HL-60 (cell line): ENCODE measurements around the gene TMLHE.

Experiments used
- CTCF ChIP-seq: IDR thresholded peaks from one replicate; pipeline ENCODE4 v1.5.1; 2011; ENCODE audit warnings: low read length, control low read depth, inconsistent platforms; ENCODE audit not compliant: insufficient read depth
- GABPA ChIP-seq: IDR thresholded peaks from 2 replicates; pipeline ENCODE4 v1.6.1; 2012; ENCODE audit warnings: low read depth
- REST ChIP-seq: IDR thresholded peaks from 2 replicates; pipeline ENCODE4 v1.6.1; 2012; ENCODE audit warnings: low read depth; ENCODE audit not compliant: insufficient replicate concordance

- TF ChIP-seq CTCF, result no peak
- no peak for TF ChIP-seq GABPA
- TF ChIP-seq REST, result no peak
Observed at GRCh38 chrX:155441097-155441496, 171.7 kb downstream of the TMLHE start.
